ENCODE results near the gene RB1.
A peak's percentile ranks its signal among the peaks of the same experiment; 100 is the strongest.
"Not testable (repeated sequence)": the region's sequence is repeated elsewhere in the genome, so short reads cannot be mapped to it uniquely, and the experiment has no call there.

RB1 gene

DNA sequence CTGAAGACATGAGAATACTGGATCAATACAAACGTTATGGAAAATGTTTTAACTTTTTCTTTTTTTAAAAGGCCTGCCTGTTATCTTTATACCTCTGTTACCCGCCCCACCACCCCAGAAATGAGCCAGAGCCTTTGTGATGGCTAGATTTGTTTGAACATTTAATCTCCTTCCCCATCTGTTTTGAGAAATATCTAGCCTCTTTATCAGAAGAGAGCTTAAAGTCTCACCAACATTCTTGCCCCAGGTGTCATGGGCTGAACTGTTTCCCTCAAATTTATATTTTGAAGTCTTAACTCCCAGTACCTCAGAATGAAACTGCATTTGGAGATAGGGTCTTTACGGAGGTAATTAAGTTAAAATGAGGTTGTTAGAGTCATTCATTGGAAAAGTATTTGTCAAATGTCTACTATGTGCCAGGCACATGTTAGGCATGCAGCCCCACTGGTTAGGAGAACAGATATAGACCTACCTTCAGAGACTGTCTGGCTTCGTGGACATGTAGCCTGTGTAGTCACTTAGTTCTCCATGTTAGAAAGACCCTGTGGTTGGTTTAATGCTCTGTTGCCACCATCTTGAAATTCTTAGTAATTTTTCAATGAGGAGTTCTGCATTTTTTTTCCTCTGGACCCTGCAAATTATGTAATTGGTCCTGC, 6.3 kb upstream of the RB1 start:
- DNase-seq (ENCODE audit: low spot score), result no peak

DNA sequence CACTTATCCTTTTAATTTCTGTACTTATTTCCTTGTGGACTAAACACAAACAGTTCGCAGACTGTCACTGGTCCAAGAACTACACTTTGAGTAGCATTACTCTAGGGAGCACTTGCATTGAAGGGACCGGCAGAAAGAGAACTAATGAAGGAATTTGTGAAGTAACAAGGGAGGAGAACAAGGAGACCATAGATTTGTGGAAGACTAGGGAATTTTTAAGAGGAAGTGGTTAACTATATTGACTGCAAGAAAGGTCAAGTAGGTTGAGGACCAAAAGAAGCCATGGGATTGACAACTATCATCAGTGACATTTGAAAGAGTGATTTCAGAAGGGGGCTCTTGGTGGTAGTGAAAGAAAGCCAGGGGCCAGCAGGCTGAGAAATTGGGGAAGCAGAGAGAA, 4.0 kb upstream of the RB1 start:
- DNase-seq (ENCODE audit: low spot score), result no peak

DNA sequence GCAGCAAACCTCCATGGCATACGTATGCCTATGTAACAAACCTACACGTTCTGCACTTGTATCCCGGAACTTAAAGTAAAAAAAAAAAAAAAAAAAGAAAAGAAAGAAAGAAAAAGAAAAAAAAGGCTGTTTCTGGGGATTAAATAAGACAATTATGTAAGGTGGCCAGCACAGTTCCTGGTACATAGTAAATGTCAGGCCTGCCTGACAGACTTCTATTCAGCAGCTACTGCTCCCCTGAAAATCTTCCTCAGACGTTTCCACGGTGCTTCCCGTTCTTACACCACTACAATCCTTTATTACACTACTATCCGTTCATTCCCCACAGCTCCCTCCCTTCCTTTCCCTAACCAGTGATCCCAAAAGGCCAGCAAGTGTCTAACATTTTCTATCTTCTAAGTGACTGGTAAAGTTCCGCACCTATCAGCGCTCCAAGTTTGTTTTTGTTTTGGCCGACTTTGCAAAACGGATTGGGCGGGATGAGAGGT, 636 bp upstream of the RB1 start:
- no peak for DNase-seq (ENCODE audit: low spot score)

DNA sequence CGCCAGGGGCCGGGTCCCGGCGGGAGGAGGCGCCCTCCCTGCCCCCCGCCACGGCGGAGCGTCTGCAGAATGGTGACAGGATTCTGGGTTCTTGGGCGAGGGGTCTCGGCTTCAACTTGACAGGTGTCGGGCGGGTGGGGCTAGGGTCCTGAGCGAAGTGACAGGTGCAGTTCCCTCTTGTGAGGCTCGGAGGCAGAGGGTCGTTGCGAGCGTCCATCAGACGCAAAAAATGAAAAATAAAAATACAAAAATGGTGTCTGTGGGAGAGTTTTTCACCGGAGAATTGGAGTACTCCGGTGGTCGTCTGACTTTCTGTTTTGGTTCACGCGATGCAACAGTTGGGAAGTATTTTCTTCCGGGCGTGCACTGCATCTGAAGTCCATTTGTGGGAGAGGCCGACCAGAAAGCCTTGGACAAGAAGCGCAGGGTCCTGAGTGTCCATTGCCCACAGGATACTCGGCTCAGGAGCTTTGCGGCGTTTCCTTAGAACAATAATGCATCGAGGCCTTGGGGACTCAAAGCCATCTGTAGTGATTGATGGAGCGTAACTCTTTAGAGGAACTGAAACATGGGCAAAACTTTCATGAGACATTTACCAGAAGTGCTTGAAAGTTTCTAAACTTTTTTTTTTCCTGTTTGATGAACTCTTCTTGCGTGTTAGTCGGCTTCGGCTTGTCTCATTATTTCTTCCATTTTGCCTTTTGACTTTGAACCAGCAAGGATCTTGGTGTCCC, 759 bp downstream of the RB1 start:
- DNase-seq (ENCODE audit: low spot score), result peak; percentile 43

DNA sequence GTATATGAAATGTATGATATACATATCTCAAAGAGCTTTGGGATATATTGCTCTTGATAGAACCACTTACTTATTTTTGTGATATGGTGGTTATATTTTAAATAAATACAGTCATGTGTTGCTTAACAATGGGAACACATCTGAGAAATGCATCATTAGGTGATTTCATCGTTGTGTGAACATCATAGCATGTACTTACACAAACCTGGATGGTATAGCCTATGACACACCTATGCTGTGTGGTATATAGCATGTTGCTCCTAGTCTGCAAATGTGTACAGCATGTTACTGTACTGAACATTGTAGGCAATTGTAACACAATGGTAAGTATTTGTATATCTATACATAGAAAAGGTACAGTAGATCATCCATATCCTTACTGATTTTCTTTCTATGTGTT, 7.7 kb downstream of the RB1 start:
- DNase-seq (ENCODE audit: low spot score), result no peak

DNA sequence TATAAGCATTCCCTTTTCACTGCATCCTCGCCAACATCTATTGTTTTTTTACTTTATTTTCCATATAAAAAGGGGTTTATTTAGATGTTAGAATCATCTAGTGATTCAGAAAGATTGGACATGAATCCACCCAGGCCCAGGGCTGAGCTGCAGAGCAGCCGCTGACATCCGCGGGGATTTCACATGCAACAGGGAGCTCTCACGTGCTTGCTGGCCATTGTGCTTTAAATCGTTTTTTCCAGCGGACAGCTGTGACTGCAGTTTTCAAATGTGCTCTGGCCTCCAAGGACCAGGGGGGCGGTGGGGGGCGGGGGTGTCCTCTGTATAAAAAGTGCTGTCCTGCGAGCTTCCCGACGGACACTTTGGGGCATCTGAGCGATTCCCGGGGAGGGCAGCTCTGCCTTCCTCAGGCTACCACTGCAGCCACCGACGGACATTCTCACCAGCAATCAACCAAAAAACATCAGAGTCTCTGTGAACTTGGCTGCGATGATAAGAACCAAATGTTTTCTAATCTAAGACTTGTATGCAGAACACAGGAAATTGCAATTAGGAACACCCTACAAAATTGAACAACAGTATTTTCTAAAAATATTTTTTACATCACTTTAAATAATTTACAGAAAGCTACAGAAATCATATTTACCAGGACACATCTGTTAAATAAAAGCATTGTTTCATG, 12.6 kb downstream of the RB1 start:
- no peak for DNase-seq (ENCODE audit: low spot score)

DNA sequence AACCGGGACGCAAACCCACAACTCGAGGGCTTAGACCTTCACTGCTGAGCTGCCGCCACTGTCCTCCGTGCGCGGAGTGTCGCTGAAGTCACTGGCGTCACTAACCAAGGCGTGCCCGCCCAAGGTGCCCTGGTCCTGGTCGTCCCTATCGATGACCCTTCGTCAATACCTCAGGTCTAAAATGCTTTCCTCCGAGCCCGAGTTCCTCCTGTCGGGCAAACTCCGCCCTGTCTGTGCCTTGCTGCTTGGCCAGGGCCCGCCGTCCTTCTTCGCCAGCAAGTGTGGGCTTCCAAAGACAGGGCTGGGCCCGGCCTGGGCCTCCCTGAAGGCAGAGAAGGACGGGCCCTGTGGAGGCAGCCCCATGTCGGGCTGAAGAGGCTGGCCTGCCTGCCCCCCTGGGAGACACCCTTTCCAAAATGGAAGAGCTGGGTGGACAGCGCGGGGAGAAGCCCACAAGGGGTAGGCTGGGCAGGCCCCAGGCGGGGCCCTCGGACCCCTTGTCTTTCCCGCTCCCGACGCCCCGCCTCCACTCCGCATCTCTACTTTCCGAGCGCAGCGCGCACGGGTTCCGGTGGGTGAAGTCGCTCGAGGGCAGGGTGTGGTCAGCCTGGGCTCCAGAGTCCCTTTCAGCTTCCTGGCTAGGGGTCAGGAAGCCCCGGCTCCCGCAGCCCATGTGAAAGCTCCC, 13.4 kb downstream of the RB1 start:
- no peak for DNase-seq (ENCODE audit: low spot score)

DNA sequence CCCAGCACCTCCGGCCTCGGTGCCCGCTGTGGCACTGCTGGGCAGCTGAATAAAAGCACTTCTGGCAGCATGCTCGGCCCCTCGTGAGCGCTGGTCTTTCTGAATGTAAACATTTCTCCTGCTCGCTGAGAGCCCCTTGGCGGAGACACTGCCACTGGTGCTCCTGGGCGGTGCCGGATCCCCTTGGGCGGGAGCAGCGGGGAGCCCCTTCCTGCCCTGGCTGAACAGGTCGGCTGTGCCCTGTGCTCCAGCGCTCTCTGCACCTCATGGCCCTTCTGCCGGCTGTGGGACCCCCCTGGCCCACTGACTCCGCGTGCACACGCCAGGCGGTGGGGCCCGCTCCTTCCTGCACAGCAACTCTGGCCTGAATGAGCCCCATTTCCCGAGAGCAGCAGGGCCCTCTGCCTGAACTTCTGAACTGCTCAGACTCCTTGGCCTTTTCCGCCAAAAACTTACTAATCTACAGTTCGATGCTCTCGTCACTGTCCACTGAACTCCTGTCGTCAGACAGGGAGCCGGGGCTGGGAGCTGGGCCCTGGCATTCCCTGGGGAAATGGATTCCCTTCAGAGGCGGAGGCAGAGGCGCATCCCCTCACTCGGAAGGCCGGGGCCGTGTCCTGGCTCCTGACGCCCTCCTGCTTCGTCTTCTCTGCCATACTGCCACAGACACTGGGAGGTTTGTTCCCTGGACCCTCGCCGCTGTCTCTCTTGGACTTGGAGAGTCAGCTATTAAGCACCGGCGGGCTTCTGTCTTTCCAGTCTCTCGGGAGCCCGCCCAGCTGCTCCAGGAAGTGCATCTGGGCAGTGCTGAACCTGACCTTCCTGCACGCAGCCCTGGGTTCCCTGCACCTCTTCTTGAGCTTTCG, 14.2 kb downstream of the RB1 start:
- DNase-seq (ENCODE audit: low spot score), result no peak

DNA sequence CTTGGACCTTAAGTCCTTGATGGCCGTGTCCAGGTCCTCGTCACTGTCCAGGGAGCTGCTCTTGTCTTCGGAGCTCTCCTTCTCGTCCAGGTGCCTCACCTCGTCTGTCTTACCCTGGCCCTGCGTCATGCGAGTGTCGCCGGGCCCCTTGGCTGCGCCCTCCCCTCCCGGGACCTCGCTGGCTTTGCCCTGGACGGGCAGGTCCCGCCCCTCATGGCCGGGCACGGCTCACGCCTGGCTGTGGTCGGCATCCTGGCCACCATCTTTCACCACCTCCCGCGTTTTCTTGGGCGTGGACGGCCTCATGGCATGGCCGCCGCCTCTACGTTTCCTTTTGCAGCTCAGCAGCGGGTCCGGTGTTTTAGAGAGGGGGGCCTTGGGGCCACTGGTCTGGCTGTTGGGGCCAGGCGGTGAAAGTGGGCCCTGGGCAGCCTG, 14.8 kb downstream of the RB1 start:
- DNase-seq (ENCODE audit: low spot score), result no peak

DNA sequence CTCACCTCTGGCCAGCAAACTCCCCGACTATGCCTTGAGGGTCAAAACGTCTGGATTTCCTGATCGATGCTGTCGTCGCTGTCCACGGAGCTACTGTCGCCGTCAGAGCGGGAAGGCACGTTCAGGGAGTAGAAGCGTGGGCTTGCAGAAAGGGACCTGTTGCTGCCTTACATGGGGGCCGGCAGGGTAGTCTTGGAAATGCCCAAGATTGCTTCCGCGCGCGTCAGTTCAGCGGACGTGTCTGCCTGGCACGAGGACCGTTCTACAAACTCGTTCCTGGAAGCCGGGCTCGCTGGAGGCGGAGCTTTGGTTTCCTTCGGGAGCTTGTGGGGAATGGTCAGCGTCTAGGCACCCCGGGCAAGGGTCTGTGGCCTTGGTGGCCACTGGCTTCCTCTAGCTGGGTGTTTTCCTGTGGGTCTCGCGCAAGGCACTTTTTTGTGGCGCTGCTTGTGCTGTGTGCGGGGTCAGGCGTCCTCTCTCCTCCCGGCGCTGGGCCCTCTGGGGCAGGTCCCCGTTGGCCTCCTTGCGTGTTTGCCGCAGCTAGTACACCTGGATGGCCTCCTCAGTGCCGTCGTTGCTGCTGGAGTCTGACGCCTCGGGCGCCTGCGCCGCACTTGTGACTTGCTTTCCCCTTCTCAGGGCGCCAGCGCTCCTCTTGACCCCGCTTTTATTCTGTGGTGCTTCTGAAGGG, 15.4 kb downstream of the RB1 start:
- DNase-seq (ENCODE audit: low spot score), result no peak

DNA sequence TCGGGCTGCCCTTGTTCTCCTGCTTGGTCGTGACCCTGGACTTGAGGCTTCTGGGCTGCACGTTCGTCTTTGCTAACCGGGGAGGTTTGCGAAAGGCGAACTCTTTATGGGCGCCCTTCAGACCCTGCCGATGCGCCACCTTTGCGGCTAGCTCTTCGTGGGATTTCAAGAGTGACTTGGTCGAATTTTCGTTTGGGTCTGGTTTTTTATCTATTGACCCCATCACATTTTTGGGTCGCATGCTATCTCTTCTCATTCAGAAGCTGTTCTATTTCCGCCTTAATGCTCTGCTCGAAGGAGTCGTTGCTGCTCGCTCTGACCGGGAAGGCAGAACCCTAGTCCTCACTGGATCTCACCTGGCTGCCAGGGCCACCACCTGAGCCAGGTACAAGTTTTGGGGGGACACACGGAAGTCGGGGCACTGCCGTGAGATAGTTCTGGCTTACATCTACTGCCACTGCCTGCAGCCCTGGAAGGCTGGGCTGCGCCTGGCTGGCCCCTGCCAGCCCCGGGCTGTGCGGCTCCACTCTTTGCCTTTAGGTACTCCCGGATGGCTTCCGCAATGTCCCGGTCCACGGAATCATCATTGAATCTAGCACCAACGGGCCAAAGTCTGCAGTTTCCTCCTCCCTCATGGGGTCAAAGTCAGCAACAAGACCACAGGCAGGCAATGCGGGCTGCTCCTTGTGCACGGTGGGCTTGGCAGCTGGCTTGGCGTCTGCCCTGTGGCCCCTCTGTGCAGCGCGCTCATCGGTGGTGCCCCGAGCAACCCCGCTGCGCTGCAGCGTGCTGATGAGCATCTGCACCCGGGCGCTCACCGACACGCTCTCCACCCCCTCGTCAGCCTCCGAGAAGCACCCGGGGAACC, 16.2 kb downstream of the RB1 start:
- no peak for DNase-seq (ENCODE audit: low spot score)

DNA sequence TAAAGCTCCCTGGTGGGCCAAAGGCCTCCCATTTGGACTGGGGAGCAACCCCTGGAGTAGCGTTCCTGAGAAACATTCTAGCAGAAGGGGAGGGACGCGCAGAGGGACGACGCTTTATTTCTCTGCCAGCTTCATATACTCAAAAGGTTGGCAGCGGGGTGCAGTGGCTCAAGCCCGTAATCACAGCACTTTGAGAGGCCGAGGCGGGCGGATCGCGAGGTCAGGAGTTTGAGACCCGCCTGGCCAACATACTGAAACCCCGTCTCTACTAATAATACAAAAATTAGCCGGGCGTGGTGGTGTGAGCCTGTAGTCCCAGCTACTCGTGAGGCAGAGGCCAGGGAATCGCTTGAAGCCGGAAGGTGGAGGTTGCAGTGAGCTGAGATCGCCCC, 16.8 kb downstream of the RB1 start:
- DNase-seq (ENCODE audit: low spot score), result no peak

DNA sequence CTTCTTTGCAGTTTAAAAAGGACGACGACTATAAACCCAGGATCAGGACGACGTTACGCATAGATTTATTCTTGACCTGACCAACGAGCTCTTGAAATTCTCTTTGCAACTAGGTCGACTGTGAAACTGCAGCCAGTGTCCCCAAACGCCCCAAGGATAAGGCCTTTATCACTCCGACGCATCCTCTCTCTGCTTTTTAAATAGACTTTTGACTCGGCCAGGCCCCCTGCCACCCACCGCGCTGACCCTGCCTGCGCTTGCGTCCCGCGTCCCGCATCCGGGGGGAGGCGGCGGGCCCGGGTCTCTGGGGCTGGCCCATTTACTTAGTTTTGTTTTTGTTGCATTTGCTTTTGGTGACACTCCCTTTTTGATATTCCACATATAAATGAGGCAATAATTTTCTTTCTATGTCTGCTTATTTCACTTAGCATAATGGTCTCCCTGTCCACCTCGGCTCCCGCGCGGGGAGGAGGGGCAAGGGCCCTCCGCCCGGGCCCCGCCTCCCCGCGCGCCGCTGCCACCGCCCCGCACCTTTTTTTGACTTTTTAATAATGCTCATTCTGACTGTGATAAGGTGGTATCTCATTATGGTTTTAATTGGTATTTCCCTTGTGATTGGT, 17.4 kb downstream of the RB1 start:
- DNase-seq (ENCODE audit: low spot score), result no peak

DNA sequence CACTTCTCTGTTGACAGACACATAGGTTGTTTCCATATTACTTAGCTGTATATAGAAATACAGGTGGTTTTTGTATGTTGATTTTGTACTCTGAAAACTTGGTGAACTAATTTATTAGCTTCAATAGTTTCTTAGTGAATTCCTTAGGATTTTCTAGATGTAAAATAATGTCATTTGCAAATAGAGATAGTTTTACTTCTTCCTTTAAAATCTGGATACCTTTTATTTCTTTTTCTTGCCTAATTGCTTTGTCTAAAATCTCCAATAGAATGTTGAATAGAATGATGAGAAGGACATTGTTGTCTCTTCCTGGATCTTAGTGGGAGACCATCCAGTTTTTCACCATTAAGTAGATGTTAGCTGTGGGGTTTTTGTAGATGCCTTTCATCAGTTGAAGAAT, 18.7 kb downstream of the RB1 start:
- DNase-seq (ENCODE audit: low spot score), result no peak

DNA sequence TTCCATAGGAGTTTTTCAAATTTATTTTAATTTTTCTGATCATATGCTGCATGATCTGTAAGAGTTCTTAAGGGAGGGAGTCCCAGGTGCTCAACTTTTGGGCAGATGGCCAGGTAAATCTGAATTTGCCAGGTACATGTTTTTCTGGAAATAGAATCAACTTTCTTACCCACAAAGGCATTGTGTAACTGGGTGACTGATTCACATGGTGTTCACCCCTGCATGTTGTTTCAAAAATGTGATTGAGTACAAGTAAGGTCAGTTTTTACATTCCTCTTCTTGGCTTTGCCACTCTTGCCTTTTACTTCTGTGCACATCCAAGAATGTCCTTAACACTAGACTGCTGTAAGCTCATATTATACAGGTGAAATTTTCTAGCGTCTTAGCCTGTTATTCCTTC, 30.4 kb downstream of the RB1 start:
- no peak for DNase-seq (ENCODE audit: low spot score)

DNA sequence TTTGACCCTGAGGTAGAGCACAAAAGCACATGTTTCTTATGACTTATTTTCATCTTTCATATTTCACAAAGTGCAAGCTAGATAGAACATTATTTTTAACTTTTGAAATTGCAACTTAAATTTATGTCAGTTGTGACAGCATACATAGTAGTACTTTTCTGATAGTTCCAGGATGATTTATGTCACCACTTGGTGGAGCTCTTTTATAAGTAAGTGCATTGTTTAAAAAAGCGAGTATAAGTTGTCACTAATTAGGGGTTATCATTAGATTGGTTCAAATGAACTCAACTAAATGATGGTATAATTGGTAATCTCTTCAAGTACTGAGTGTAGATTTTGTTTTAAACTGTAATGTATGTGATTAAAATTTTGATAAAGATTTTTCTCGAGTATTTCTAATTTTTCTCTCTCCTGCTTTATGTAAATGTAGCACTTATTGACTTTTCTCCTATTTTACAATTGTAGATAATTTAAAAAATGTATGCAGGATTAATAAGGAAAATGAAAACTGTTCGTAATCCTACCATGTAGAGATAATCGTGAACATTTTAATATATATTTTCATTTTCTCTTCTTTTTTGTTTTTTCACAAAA, 31.1 kb downstream of the RB1 start:
- peak; percentile 43 for DNase-seq (ENCODE audit: low spot score)

DNA sequence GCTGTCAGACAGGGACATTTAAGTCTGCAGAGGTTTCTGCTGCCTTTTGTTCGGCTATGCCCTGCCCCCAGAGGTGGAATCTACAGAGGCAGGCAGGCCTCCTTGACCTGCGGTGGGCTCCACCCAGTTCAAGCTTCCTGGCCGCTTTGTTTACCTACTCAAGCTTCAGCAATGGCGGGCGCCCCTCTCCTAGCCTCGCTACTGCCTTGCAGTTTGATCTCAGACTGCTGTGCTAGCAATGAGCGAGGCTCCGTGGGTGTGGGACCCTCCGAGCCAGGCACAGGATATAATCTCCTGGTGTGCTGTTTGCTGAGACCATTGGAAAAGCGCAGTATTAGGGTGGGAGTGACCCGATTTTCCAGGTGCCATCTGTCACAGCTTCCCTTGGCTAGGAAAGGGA, 35.6 kb downstream of the RB1 start:
- not testable (repeated sequence) for DNase-seq (ENCODE audit: low spot score)

DNA sequence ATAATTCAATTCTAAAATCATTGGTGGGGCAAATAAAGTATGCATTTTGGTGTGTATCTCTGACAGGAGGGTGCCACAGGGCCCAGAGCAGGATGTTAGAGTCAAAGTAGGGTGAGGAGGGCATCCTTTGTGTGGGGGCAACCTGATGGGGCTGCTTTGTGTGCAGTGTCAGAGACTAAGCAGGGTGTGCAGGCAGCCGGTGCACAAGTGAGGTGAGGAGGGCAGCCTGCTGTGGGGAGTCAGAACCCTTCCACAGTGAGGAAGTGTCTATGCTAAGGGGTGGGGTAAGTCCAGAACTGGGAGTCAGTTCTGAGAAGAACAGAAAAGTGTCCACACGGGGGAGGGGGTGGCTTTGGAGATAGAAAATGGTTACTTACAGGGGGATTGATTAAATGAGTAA, 40.7 kb downstream of the RB1 start:
- no peak for DNase-seq (ENCODE audit: low spot score)

DNA sequence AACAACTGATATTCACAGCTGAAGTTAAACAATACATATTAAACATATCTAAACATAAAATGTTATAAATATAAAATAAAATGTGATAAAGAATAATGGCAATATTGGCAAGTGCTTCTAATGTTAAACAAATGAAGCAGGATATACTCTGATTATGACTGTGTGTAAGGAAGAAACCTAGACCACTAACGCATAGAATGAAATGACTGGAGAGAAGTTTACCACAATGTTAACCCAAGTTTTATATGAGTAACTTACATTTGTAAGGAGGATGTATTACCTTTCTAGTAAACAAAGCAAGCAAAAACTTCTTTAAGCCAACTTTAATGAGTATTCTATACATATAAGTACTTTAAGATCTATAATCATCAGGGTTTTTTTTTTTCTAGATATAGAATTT, 43.0 kb downstream of the RB1 start:
- DNase-seq (ENCODE audit: low spot score), result no peak
